Right atrium auricular region (tissue), 2 donors: ENCODE data around the gene TWF1. TPM values are rescaled to one million over a fixed set of nuclear protein-coding genes. Genes with fewer than 3 reads are reported as not detected.

Experiments used
- DNase-seq: peaks from one replicate; pipeline ENCODE4 v3.0.0-alpha.2; 2019; ENCODE audit warnings: low spot score
- H3K27ac ChIP-seq, 2 donors: fragments of 200-600 bp; sonication (generic); 1 replicate in 1 of 2; 2 replicates in 1 of 2; pipeline ENCODE4 v1.5.1; 2016 to 2019
- H3K27me3 ChIP-seq, 2 donors: fragments of 200-600 bp; sonication (generic); one replicate each; pipeline versions ENCODE4 v1.5.1 to v1.6.0; 2017 to 2019
- H3K36me3 ChIP-seq: fragments of 200-600 bp; sonication (generic); one replicate; pipeline ENCODE4 v1.5.1; 2016
- H3K4me1 ChIP-seq, 2 donors: fragments of 200-600 bp; sonication (generic); one replicate each; pipeline versions ENCODE4 v1.5.1 to v1.6.0; 2017 to 2019
- H3K4me3 ChIP-seq, 2 donors: fragments of 200-600 bp; sonication (generic); 1 replicate in 1 of 2; 2 replicates in 1 of 2; pipeline ENCODE4 v1.5.1; 2017 to 2019; ENCODE audit warnings: mild to moderate bottlenecking in 1 of 2, moderate library complexity in 1 of 2
- H3K9me3 ChIP-seq, 2 donors: fragments of 200-600 bp; sonication (generic); one replicate each; pipeline ENCODE4 v1.5.1; 2019
- total RNA-seq, 2 donors: library from RNA; depleted of rRNA; stranded (reverse); fragments of >200 nt; gene quantifications; one replicate each; pipeline ENCODE4 v1.1.0, GENCODE V29; 2016
- TF ChIP-seq, protein P1 (sequence below), 2 donors: fragments of 200-600 bp; sonication (generic); IDR thresholded peaks; one replicate each; pipeline ENCODE4 v1.5.1; 2019; ENCODE audit warnings: antibody characterized with exemption in 2 of 2

Gene TWF1
- total RNA-seq, 2 donors from 2014 or later = 18.0 to 19.0 TPM

DNA sequence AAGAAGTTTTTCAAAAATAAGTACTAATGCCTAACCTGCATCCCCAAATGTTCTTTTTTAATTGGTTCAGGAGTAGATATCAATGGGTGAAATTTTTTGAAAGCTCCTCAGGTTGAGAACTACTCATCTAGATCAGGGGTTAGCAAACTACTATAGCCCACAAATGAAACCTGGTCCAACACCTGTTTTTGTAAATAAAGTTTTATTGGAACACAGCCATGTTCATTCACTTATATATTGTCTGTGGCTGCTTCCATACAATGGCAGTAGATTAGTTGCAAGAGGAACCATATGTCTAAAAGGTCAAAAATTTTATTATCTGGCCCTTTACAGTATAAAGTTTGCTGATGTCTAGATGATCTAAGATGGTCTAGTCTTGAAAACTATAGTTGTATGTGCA lies 61.3 kb downstream of the TWF1 start:
- TF ChIP-seq, protein P1, sequence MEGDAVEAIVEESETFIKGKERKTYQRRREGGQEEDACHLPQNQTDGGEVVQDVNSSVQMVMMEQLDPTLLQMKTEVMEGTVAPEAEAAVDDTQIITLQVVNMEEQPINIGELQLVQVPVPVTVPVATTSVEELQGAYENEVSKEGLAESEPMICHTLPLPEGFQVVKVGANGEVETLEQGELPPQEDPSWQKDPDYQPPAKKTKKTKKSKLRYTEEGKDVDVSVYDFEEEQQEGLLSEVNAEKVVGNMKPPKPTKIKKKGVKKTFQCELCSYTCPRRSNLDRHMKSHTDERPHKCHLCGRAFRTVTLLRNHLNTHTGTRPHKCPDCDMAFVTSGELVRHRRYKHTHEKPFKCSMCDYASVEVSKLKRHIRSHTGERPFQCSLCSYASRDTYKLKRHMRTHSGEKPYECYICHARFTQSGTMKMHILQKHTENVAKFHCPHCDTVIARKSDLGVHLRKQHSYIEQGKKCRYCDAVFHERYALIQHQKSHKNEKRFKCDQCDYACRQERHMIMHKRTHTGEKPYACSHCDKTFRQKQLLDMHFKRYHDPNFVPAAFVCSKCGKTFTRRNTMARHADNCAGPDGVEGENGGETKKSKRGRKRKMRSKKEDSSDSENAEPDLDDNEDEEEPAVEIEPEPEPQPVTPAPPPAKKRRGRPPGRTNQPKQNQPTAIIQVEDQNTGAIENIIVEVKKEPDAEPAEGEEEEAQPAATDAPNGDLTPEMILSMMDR (IDR thresholded peaks at IDR 0.05) = no peak
- no peaks in the 10 kb centered on the region for H3K9me3 ChIP-seq
- H3K36me3 ChIP-seq = peaks cover 14% of the 10 kb centered on the region
- H3K4me1 ChIP-seq = no peaks in the 10 kb centered on the region
- H3K27ac ChIP-seq = no peak overlapping the region
- no peaks in the 10 kb centered on the region for H3K27me3 ChIP-seq
- no peak for DNase-seq
- no peak overlapping the region for H3K4me3 ChIP-seq

Other genes starting within 250 kb of the TWF1 start
- 1 to 10 TPM; 3.8 to 4.6 TPM for gene PUS7L, start 47.5 kb downstream of the TWF1 start, total RNA-seq
- gene IRAK4, start 47.4 kb downstream of the TWF1 start, total RNA-seq = 1 to 10 TPM; 5.7 to 9.6 TPM
- 10 to 100 TPM; 10.8 to 24.1 TPM for gene TMEM117, start 29.8 kb upstream of the TWF1 start, total RNA-seq